ENCODE results near the gene CPB2. TPM values are rescaled to one million over a fixed set of nuclear protein-coding genes. Genes with fewer than 3 reads are reported as not detected.

CPB2 gene
- total RNA-seq, 2 donors from 2014 or later = 0.40 TPM; not detected in 1

DNA sequence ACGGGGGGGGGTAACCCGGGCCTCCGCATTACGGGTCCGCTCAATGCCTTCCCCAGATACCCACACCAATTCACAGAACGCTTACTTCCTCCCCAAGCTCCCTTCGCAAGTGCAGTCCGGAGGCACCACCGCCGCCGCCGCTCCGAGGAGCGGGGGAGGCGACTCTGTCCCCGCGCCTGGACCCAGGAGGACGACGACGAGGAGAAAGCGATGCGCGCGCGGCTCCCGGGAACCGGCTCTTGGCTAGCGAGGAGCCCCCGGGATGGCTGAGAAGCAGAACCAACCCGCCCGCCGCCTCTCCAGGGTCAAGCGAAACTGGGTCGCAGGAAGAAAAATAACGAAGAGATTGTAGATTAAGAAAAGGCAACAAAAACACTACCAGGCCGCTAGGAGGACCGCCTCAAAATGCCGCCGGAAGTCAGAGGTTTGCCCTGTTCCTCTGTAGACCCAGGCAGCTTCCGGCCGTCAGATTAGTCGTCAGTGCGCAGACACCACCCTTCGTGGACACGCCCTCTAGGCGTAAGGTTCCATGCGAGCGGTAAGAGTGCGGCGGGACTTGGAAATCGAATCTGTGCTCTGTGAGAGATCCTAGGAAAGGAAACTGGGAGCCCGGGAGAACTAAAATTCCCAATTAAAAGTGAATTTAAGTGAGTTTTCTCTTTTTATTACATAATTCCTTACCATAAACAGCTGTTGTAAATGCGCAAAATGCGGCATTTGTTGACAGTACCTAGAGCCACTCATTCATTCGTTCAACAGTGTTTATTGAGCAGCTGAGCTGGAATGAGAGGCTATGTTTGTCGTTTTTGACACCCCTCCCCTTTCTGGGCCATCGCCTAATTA, 52.3 kb downstream of the CPB2 start, which contains the start of gene ZC3H13:
Gene ZC3H13, minus strand, starts transcription at position 428 of the 843 bp plus-strand sequence. CDS start 7,239 bp downstream, outside the sequence.
- peak within 1 kb of the TSS; percentile 84 to 89 for H3K9ac ChIP-seq (ENCODE audit: low read depth in 2 of 2, low read length in 2 of 2)
- peaks cover 7% of the 10 kb centered on the region for H3K4me1 ChIP-seq
- H3K4me3 ChIP-seq = peak within 1 kb of the TSS; percentile 76
- no peaks in the 10 kb centered on the region for H3K36me3 ChIP-seq
- intact Hi-C loops (cut with DNase I) = no loop called here
- H3K9me3 ChIP-seq = no peaks in the 10 kb centered on the region
- H3K27ac ChIP-seq = peak within 1 kb of the TSS; percentile 87
- no peaks in the 10 kb centered on the region for H3K27me3 ChIP-seq
- TF ChIP-seq, protein P1, sequence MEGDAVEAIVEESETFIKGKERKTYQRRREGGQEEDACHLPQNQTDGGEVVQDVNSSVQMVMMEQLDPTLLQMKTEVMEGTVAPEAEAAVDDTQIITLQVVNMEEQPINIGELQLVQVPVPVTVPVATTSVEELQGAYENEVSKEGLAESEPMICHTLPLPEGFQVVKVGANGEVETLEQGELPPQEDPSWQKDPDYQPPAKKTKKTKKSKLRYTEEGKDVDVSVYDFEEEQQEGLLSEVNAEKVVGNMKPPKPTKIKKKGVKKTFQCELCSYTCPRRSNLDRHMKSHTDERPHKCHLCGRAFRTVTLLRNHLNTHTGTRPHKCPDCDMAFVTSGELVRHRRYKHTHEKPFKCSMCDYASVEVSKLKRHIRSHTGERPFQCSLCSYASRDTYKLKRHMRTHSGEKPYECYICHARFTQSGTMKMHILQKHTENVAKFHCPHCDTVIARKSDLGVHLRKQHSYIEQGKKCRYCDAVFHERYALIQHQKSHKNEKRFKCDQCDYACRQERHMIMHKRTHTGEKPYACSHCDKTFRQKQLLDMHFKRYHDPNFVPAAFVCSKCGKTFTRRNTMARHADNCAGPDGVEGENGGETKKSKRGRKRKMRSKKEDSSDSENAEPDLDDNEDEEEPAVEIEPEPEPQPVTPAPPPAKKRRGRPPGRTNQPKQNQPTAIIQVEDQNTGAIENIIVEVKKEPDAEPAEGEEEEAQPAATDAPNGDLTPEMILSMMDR (IDR thresholded peaks at IDR 0.05) = no peak
- DNase-seq = peak; percentile 96

DNA sequence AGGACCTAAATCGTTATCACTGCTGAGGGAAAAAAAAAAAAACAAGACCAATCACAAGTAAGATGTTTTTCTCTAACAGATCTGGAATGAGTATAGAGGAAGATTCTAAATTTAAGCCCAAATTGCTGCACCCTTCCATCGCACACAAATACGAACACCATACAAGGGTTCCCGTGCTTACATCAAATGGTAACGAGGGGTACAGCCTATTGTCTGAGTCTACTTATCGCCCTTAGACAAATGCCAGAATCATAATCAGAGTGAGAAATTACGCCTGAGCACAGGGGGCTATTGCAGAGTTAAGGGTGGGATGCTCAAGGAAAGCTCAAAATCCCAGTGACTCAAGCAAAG, 52.9 kb downstream of the CPB2 start:
- no peak for DNase-seq

DNA sequence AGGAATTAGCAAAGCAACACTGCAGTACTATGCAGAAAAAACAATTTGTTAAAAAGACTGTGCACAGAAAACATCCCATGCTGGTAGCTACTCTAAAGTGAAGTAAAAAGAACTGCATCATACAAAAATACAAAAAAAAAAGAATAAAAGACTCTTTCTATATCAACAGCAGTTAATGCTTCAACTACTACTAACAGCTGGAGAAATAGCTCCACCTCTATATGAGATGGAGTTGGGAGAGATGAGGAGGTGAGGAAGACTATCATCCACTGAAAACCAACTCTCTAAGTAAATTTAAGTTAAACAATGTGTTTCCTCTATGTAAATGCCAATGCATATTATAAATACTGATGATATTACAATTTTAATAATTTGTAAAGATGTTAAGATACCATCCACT, 54.1 kb downstream of the CPB2 start:
- Histone ChIP-seq H3K27me3 (no peaks in the 10 kb centered on the region), H3K9me3 (no peaks in the 10 kb centered on the region), H3K4me3 (no peak overlapping the region), H3K36me3 (no peaks in the 10 kb centered on the region), H3K9ac (ENCODE audit: low read depth in 2 of 2, low read length in 2 of 2) (no peak overlapping the region), H3K27ac (no peak overlapping the region), H3K4me1 (peaks cover 7% of the 10 kb centered on the region)
- intact Hi-C loops (cut with DNase I) = no loop called here
- no peak for DNase-seq
- TF ChIP-seq, protein P1 (IDR thresholded peaks at IDR 0.05) = no peak

More for the DNA sequence above, 52.9 kb downstream of the CPB2 start:
- TF ChIP-seq, protein P1 (IDR thresholded peaks at IDR 0.05) = no peak
- H3K27ac ChIP-seq = peak overlapping the region; percentile 87
- H3K9me3 ChIP-seq = no peaks in the 10 kb centered on the region
- no peaks in the 10 kb centered on the region for H3K36me3 ChIP-seq
- H3K4me3 ChIP-seq = peak overlapping the region; percentile 76
- H3K9ac ChIP-seq (ENCODE audit: low read depth in 2 of 2, low read length in 2 of 2) = peak overlapping the region; percentile 84 to 89
- intact Hi-C loops (cut with DNase I) = no loop called here
- H3K27me3 ChIP-seq = no peaks in the 10 kb centered on the region
- peaks cover 7% of the 10 kb centered on the region for H3K4me1 ChIP-seq

DNA sequence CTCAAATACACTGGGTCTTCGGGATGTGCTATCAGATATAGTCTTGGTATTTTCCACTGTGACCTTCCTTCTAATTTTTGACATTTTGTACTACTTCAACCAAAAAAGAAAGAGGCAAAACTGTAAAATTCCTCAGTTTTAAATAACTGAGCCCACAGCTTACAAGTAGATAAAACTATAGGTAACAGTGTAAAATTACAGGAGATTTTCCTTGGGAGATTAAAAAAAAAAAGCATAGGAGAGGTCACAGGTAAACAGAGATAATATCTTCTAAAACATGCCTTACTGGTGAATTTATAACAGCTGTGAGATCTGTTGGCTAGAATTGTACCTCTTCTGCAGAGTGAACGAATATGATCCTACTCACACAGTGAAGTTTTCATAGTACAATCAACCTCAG, 59.4 kb downstream of the CPB2 start:
- H3K9ac ChIP-seq (ENCODE audit: low read depth in 2 of 2, low read length in 2 of 2) = no peak overlapping the region
- H3K27me3 ChIP-seq = no peaks in the 10 kb centered on the region
- no peaks in the 10 kb centered on the region for H3K9me3 ChIP-seq
- intact Hi-C loops (cut with DNase I) = no loop called here
- no peak for DNase-seq
- TF ChIP-seq, protein P1 (IDR thresholded peaks at IDR 0.05) = no peak
- no peaks in the 10 kb centered on the region for H3K36me3 ChIP-seq
- H3K4me3 ChIP-seq = no peak overlapping the region
- H3K27ac ChIP-seq = no peak overlapping the region
- no peaks in the 10 kb centered on the region for H3K4me1 ChIP-seq

DNA sequence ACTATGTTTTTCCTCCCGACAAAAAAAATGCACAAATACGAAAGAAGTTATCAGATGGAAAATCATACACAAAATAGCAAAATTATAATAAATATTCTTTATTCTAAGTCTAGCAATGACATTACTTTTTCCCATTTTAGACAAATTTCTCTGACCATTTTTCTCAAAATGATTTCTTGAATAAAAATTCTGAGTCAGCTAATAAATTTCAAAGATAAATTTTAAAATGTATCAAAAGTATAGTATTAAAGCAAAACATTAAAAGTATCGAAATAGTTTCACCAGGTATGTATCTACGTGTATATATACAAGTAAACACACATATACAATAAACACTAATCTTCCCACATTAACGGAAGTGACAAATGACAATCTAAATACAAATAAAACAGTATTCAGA, 61.2 kb downstream of the CPB2 start:
- no peaks in the 10 kb centered on the region for H3K36me3 ChIP-seq
- TF ChIP-seq, protein P1 (IDR thresholded peaks at IDR 0.05) = no peak
- H3K4me1 ChIP-seq = no peaks in the 10 kb centered on the region
- H3K4me3 ChIP-seq = no peak overlapping the region
- H3K9ac ChIP-seq (ENCODE audit: low read depth in 2 of 2, low read length in 2 of 2) = no peak overlapping the region
- DNase-seq = no peak
- intact Hi-C loops (cut with DNase I) = no loop called here
- no peak overlapping the region for H3K27ac ChIP-seq
- no peaks in the 10 kb centered on the region for H3K9me3 ChIP-seq
- no peaks in the 10 kb centered on the region for H3K27me3 ChIP-seq
